ENCODE data around the gene ZNF784.
"Not testable (repeated sequence)": the region's sequence is repeated elsewhere in the genome, so short reads cannot be mapped to it uniquely, and the experiment has no call there.

ZNF784 gene

DNA sequence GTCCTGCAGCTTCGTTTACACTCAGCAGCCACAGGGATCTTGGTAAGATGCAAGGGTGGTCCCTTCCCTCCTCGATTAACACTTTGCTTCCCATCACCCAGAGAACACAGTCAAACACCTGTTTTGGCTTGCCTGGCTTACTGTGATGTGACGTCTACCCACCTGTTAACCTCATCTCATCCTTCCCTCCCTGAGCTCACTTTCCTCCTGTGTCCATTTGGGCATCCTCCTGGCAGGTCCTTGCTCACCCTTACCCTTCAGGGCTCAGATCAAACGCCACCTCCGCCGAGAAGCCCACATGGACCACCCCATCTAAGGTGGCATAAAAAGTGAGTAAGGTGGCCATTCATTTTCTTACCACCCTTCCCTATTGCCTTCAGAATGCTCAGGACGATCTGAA is 34.3 kb downstream of the ZNF784 start:
- in situ Hi-C loops (cut with MboI; ENCODE audit: low sequenced_read_pairs), result no loop called here

DNA sequence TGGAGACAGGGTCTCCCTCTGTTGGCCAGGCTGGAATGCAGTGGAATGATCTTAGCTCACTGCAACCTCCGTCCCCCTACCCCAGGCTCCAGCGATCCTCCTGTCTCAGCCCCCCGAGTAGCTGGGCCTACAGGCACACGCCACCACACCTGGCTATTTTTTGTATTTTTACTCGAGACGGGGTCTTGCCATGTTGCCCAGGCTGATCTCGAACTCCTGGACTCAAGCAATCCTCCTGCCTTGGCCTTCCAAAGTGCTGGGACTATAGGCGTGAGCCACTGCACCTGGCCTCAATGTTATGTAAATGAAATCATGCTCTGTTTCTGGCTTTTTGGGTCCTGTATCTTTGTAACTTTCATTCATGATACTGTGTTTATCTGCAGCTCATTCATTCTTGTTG is 35.6 kb downstream of the ZNF784 start:
- in situ Hi-C loops (cut with MboI; ENCODE audit: low sequenced_read_pairs), result no loop called here

DNA sequence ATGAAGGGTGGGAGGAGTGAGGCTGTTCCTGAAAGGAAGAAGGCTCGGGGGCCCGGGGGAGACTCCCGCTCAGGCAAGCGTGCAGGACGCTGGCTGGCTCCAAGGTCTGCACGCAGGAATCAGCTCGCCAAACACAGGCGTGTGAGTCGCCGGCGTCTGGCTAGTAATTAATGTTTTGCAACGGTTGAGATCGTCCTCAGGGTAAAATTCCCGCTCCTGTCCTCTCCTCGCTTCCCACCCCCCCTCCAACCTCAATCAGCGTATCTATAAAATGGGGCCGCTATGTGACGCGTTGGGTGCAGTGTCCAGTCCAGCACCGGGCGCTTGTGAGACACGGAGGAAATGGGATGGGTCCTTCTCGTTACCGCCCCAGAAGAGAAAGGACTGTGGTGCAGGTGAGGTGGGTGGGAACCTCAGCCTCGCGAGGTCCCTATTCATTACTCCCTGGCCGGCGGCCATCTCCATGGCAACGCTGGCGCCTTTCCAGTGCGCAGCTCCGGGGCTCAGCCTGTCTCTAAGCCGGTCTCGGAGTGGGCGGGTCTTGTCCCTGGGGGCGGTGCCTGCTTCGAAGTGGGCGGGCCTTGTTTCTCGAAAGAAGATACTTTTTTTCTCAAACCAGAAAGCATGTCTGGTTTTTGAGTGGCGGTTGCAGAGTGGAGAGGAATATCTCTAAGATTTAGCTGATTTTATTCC is 37.2 kb downstream of the ZNF784 start:
- in situ Hi-C loops (cut with MboI; ENCODE audit: low sequenced_read_pairs), result no loop called here

DNA sequence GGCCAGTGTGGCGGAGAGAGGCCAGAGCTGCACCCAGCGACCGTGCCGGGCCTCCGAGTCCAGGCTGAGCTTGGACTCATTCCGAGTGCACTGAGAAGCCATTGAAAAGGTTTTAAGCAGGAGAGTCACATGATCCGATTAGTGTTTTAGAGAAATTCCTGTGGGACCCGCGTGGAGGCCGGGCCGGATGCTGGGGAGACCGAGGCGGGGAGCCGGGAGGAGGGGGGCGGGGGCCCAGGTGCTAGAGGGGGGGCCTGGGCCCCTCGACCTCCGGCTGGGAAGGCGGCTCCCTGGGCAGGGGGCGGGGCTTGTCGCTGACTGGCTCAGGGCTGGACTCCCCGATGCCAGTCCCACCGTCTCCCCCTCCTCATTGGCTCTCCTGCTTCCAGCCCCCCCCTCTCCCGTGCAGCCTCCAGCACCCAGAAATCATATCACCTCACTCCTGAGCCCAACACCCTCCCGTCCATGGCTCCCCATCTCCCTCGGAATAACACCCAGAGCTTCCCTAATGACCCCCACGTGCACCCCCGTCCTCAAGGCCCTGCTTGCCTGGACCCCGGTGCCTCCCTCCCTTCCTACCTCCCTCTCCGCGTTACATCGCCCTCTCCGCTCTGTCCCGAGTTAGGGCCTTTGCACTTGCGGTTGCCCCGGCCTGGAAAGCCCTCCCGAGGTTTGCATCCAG is 38.6 kb downstream of the ZNF784 start:
- in situ Hi-C loops (cut with MboI; ENCODE audit: low sequenced_read_pairs), result no loop called here

- in situ Hi-C loops (cut with MboI; ENCODE audit: low sequenced_read_pairs), result no loop called here
Observed at GRCh38 chr19:55584871-55585270, 39.5 kb downstream of the ZNF784 start.

DNA sequence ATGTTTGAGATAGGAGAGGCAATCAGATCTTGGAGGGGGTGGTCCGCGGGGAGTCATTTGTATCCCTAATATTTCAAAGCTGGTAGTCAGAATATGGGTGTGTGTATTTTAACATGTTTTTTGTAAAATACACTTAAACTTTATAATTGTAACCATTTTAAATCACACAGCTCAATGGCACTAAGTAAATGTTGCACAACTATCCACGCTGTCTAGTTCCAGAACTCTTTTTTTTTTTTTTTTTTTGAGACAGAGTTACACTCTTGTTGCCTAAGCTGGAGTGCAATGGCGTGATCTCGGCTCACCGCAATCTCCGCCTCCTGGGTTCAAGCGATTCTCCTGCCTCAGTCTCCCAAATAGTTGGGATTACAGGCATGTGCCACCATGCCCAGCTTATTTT is 40.5 kb downstream of the ZNF784 start:
- in situ Hi-C loops (cut with MboI; ENCODE audit: low sequenced_read_pairs), result not testable (repeated sequence)

DNA sequence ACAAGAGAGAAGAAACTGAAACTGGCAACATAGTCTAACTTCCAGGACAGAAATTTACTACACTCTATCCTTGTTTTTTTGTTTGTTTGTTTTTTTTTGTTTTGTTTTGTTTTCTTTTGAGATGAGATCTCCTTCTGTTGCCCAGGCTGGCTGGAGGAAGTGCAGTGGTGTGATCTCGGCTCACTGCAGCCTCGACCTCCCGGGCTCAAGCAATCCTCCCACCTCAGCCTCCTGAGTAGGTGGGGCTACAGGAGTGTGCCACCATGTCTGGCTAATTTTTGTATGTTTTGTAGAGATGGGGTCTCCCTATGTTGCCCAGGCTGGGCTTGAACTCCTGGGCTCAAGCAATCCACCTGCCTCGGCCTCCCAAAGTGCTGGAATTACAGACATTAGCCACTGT is 42.1 kb downstream of the ZNF784 start:
- in situ Hi-C loops (cut with MboI; ENCODE audit: low sequenced_read_pairs), result not testable (repeated sequence)

DNA sequence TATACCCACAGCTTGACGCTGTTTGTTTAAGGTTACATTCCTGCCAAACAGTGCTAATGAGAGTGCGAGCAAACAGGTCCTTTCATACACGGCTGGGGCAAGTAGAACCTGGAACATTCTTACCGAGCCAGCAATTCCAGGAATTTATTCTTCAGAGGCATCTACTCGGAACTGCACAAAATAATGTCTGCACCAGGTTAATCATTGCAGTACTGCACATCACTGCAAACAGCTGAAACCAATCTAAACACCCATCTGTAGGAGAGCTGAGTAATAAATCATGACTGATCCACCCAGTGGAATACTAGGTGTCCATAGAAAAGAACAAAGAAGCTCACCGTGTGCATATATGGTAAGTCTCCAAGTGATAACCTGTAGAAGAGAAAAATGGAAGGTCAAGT is 42.5 kb downstream of the ZNF784 start:
- in situ Hi-C loops (cut with MboI; ENCODE audit: low sequenced_read_pairs), result no loop called here

DNA sequence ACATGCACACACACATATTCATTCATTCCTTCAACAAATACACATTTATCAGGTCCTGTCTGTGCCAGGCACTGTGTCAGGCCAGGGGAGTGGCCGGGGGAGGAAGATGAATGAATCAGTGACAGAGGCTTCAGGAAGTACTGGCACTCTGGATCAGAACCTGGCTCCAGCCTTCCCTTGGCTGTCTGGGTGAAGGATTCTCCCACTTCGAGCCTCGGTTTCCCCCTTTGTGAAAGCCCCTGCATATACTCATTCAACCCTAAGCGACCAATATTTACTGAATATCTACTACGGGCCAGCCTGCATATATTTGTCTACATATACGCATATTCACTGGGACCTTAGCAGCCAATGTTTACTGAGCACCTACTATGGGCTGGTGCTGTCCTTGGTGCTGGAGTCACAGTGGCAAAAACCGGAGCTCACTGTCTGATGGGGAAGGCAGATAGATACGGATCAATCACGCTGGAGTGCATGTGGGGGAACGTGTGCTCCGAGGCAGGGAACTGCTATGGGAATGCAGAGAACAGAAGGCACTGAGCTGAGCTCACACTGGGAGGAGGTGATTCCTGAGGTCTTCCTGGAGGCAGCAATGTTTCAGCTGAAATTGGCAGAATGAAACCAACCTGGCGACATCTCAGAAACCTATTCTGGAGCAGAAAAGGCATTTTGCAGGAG is 43.1 kb downstream of the ZNF784 start:
- in situ Hi-C loops (cut with MboI; ENCODE audit: low sequenced_read_pairs), result no loop called here

GRCh38 chr19:55580628-55581144 is 43.7 kb downstream of the ZNF784 start, which contains the start of gene ZNF579:
TSS of gene ZNF579 (minus strand) at chr19:55580848. CDS start at chr19:55579639, 1,209 bp downstream.
- in situ Hi-C loops (cut with MboI; ENCODE audit: low sequenced_read_pairs), result no loop called here

DNA sequence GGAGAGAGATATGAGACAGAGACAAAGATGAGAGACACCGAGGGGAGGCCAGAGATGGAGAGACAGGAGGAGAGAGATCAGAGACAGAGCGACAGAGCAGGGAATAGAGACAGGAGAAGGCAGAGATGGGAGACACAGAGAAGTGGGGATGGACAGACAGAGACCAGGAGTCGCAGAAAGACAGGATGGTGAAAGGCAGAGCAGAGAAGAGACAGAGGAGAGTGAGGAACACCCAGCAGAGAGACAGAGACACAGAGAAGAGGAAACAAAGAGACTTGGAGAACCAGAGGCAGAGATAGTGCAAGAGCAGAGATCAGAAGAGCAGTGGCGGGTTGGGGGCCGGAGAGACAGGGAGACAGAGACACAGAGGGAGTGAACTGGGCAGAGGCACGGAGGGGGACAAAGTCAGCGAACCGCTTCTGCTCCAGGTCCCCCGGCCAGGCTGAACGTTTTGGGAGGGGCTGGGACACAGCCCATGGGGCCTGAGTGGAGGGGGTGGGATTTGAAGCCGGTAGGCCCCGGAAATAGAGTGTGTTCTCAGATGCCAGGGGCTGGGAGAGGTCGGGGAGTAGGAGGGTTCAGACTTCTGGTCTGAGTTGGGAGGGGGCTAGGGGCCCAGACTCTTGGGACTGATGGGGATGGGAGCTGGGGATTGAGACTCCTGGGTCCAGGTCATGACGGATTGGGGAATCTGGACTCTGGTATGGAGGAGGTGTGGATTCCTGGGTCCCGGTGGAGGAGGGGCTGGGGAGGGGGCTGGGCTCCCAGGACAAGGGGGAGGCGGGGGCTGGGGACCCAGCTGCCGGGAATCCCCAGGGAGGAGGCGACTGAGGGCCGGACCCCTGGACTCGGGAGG is 44.4 kb downstream of the ZNF784 start:
- in situ Hi-C loops (cut with MboI; ENCODE audit: low sequenced_read_pairs), result no loop called here

DNA sequence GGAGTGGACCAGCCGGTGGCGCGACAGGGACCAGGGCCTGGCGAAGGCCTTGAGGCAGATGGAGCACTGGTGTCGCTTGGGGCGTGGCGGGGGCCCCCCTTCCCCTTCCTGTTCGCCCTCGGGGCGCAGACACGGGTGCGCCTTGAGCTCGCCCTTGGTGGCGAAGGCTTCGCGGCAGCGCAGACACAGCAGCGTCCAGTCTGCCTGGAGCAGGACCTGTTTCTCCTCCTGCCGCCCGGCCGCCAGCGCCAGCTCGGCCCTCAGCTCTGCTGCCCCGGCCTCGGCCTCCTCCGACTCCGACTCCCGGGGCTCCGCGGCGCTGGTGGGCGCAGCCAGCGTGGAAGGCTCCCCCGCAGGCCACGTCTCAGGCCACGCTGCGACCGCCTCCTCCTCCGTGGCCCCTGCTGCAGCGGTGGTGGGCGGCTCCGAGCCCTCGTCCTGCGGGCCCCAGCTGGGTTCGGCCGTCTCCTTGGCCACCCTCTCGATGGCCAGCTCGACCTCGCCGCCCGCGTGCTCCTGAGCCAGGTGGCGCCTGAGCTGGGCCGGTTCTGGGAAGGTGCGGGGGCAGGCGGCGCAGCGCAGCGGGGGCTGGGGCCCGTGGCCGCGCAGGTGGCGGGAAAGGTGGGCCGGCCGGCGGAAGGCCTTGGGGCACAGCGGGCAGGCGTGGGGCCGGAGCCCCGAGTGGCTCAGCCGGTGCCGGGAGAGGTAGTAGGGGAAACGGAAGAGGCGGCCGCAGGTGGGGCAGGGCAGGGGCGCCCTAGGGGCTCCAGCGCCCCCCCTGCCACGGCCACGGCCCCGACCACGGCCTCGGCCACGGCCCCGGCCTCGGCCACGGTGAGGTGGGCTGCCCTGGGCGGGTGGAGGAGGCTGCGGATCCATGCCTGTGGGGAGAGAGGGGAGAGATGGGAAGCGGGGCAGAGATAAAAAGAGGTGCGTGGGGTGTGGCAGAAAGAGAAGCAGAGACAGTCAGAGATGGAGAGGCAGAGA is 45.3 kb downstream of the ZNF784 start:
- in situ Hi-C loops (cut with MboI; ENCODE audit: low sequenced_read_pairs), result no loop called here

- in situ Hi-C loops (cut with MboI; ENCODE audit: low sequenced_read_pairs), result no loop called here
Observed at GRCh38 chr19:55578031-55578760, 46.2 kb downstream of the ZNF784 start.

DNA sequence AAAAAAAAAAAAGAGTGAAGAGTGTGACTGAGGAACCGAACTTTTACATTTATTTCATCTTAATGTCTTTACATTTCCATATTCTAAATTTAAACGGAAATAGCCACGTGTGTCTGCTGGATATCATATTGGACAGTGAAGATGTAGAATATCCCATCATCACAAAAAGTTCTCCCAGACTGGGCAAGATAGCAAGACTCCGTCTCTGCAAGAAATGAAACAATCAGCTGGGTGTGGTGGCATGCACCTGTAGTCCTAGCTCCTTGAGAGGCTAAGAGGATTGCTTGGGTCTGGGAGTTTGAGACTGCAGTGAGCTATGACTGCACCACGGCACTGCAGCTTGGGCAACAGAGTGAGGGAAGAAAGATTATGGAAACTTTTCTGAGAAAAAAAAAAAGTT is 47.6 kb downstream of the ZNF784 start:
- in situ Hi-C loops (cut with MboI; ENCODE audit: low sequenced_read_pairs), result no loop called here

- in situ Hi-C loops (cut with MboI; ENCODE audit: low sequenced_read_pairs), result not testable (repeated sequence)
Observed at GRCh38 chr19:55573929-55574328, 50.4 kb downstream of the ZNF784 start.
